Activated naive CD8-positive, alpha-beta T cell treated with anti-CD3 and anti-CD28 coated beads for 36 hours (primary cell): ENCODE data around the gene ADM5. TPM values are rescaled to one million over a fixed set of nuclear protein-coding genes. Genes with fewer than 3 reads are reported as not detected.

ENCODE experiments used
- DNase-seq: peaks from one replicate; pipeline ENCODE4 v3.0.0; 2021
- H3K27ac Mint-ChIP-seq: one replicate; pipeline ENCODE4 v1.8.0; 2022; ENCODE audit warnings: mild to moderate bottlenecking, moderate library complexity, mixed read lengths
- H3K27me3 Mint-ChIP-seq: one replicate; pipeline ENCODE4 v1.8.0; 2022; ENCODE audit warnings: mild to moderate bottlenecking, mixed read lengths
- H3K36me3 Mint-ChIP-seq: one replicate; pipeline ENCODE4 v1.8.0; 2021; ENCODE audit warnings: mild to moderate bottlenecking, mixed read lengths
- H3K4me1 Mint-ChIP-seq: one replicate; pipeline ENCODE4 v1.8.0; 2021; ENCODE audit warnings: mixed read lengths
- H3K4me3 Mint-ChIP-seq: one replicate; pipeline ENCODE4 v1.8.0; 2022; ENCODE audit warnings: mild to moderate bottlenecking, moderate library complexity, mixed read lengths
- H3K9me3 Mint-ChIP-seq: one replicate; pipeline ENCODE4 v1.8.0; 2022; ENCODE audit warnings: mixed read lengths
- total RNA-seq, 2 experiments: library from RNA; stranded (reverse); gene quantifications; one replicate each; pipeline ENCODE4 v1.2.3, GENCODE V29; 2021

ADM5 gene
- total RNA-seq, 2 experiments from 2014 or later = 9.5 to 12.0 TPM

GRCh38 chr19:49667473-49667872 is 21.9 kb upstream of the ADM5 start:
- Mint-ChIP-seq H3K4me1 (peaks cover 34% of the 10 kb centered on the region), H3K4me3 (peak overlapping the region; percentile 95), H3K27me3 (no peaks in the 10 kb centered on the region), H3K9me3 (no peaks in the 10 kb centered on the region), H3K36me3 (peaks cover 16% of the 10 kb centered on the region), H3K27ac (no peak overlapping the region)
- DNase-seq = no peak

- Mint-ChIP-seq H3K27ac (no peak overlapping the region), H3K4me3 (no peak overlapping the region), H3K4me1 (peaks cover 19% of the 10 kb centered on the region), H3K27me3 (no peaks in the 10 kb centered on the region), H3K9me3 (no peaks in the 10 kb centered on the region), H3K36me3 (peaks cover 10% of the 10 kb centered on the region)
- DNase-seq = no peak
Observed at GRCh38 chr19:49669516-49669915, 19.9 kb upstream of the ADM5 start.

GRCh38 chr19:49672131-49672919 is 17.1 kb upstream of the ADM5 start:
- H3K27me3 Mint-ChIP-seq = peaks cover 4% of the 10 kb centered on the region
- no peaks in the 10 kb centered on the region for H3K9me3 Mint-ChIP-seq
- peaks cover 6% of the 10 kb centered on the region for H3K36me3 Mint-ChIP-seq
- H3K27ac Mint-ChIP-seq = no peak overlapping the region
- H3K4me3 Mint-ChIP-seq = peak overlapping the region; percentile 26
- peaks cover 17% of the 10 kb centered on the region for H3K4me1 Mint-ChIP-seq
- DNase-seq = peak; percentile 75

GRCh38 chr19:49676136-49676783 is 13.1 kb upstream of the ADM5 start:
- Mint-ChIP-seq H3K36me3 (peaks cover 25% of the 10 kb centered on the region), H3K27ac (peak overlapping the region; percentile 99), H3K4me1 (peaks cover 27% of the 10 kb centered on the region), H3K4me3 (peak overlapping the region; percentile 92), H3K9me3 (no peaks in the 10 kb centered on the region), H3K27me3 (peaks cover 4% of the 10 kb centered on the region)
- no peak for DNase-seq

- peaks cover 4% of the 10 kb centered on the region for H3K27me3 Mint-ChIP-seq
- peak overlapping the region; percentile 99 for H3K27ac Mint-ChIP-seq
- no peaks in the 10 kb centered on the region for H3K9me3 Mint-ChIP-seq
- peaks cover 26% of the 10 kb centered on the region for H3K36me3 Mint-ChIP-seq
- DNase-seq = peak; percentile 99
- peak overlapping the region; percentile 92 for H3K4me3 Mint-ChIP-seq
- H3K4me1 Mint-ChIP-seq = peaks cover 27% of the 10 kb centered on the region
Observed at GRCh38 chr19:49676784-49677230, 12.6 kb upstream of the ADM5 start.

GRCh38 chr19:49677231-49677900 is 12.0 kb upstream of the ADM5 start, which contains the start of gene PRMT1:
PRMT1 (plus strand) TSS chr19:49677271; CDS start chr19:49677281, 10 bp downstream.
- Mint-ChIP-seq H3K4me3 (peak within 1 kb of the TSS; percentile 94), H3K9me3 (no peaks in the 10 kb centered on the region), H3K4me1 (peaks cover 21% of the 10 kb centered on the region), H3K27ac (peak within 1 kb of the TSS; percentile 99), H3K27me3 (peaks cover 4% of the 10 kb centered on the region), H3K36me3 (peaks cover 26% of the 10 kb centered on the region)
- DNase-seq = peak; percentile 68

GRCh38 chr19:49677901-49678674 is 11.3 kb upstream of the ADM5 start:
- Mint-ChIP-seq H3K36me3 (peaks cover 29% of the 10 kb centered on the region), H3K27me3 (peaks cover 4% of the 10 kb centered on the region), H3K27ac (peak overlapping the region; percentile 95), H3K4me1 (peaks cover 20% of the 10 kb centered on the region), H3K4me3 (peak overlapping the region; percentile 94), H3K9me3 (no peaks in the 10 kb centered on the region)
- DNase-seq = peak; percentile 82

GRCh38 chr19:49678985-49679770 is 10.2 kb upstream of the ADM5 start:
- Mint-ChIP-seq H3K27ac (peak overlapping the region; percentile 95), H3K9me3 (no peaks in the 10 kb centered on the region), H3K36me3 (peaks cover 37% of the 10 kb centered on the region), H3K4me1 (peaks cover 20% of the 10 kb centered on the region), H3K4me3 (peak overlapping the region; percentile 94), H3K27me3 (peaks cover 4% of the 10 kb centered on the region)
- DNase-seq = no peak

- DNase-seq = no peak
- Mint-ChIP-seq H3K36me3 (peaks cover 38% of the 10 kb centered on the region), H3K4me3 (peak overlapping the region; percentile 68), H3K27me3 (peaks cover 4% of the 10 kb centered on the region), H3K27ac (peak overlapping the region; percentile 83), H3K4me1 (peaks cover 20% of the 10 kb centered on the region), H3K9me3 (no peaks in the 10 kb centered on the region)
Observed at GRCh38 chr19:49679771-49680413, 9.5 kb upstream of the ADM5 start.

GRCh38 chr19:49680421-49681351 is 8.7 kb upstream of the ADM5 start:
- Mint-ChIP-seq H3K27ac (peak overlapping the region; percentile 83), H3K27me3 (peaks cover 4% of the 10 kb centered on the region), H3K9me3 (no peaks in the 10 kb centered on the region), H3K4me3 (peak overlapping the region; percentile 68), H3K36me3 (peaks cover 43% of the 10 kb centered on the region), H3K4me1 (peaks cover 23% of the 10 kb centered on the region)
- DNase-seq = peak; percentile 94

- H3K4me3 Mint-ChIP-seq = no peak overlapping the region
- H3K9me3 Mint-ChIP-seq = no peaks in the 10 kb centered on the region
- peaks cover 4% of the 10 kb centered on the region for H3K27me3 Mint-ChIP-seq
- H3K27ac Mint-ChIP-seq = peak overlapping the region; percentile 45
- peaks cover 17% of the 10 kb centered on the region for H3K4me1 Mint-ChIP-seq
- H3K36me3 Mint-ChIP-seq = peaks cover 45% of the 10 kb centered on the region
- no peak for DNase-seq
Observed at GRCh38 chr19:49681830-49682229, 7.6 kb upstream of the ADM5 start.

GRCh38 chr19:49682274-49682673 is 7.1 kb upstream of the ADM5 start:
- no peak overlapping the region for H3K27ac Mint-ChIP-seq
- peaks cover under 1% of the 10 kb centered on the region for H3K27me3 Mint-ChIP-seq
- no peak for DNase-seq
- peaks cover 48% of the 10 kb centered on the region for H3K36me3 Mint-ChIP-seq
- H3K4me3 Mint-ChIP-seq = no peak overlapping the region
- peaks cover 21% of the 10 kb centered on the region for H3K4me1 Mint-ChIP-seq
- H3K9me3 Mint-ChIP-seq = no peaks in the 10 kb centered on the region

GRCh38 chr19:49683814-49684250 is 5.6 kb upstream of the ADM5 start:
- Mint-ChIP-seq H3K27ac (peak overlapping the region; percentile 76), H3K9me3 (no peaks in the 10 kb centered on the region), H3K4me3 (no peak overlapping the region), H3K27me3 (no peaks in the 10 kb centered on the region), H3K36me3 (peaks cover 49% of the 10 kb centered on the region), H3K4me1 (peaks cover 27% of the 10 kb centered on the region)
- DNase-seq = no peak
